GM23338 (cell line): Measurements from ENCODE around the gene CALY. TPM values are rescaled to one million over a fixed set of nuclear protein-coding genes. Genes with fewer than 3 reads are reported as not detected.
"Not testable (repeated sequence)": the region's sequence is repeated elsewhere in the genome, so short reads cannot be mapped to it uniquely, and the experiment has no call there.

Experiments used
- ATAC-seq: fragments of 200-7000 bp; cut with Tn5 transposase; 3 replicates; pipeline ENCODE4 v1.9.1; 2020
- DNase-seq: peaks from one replicate; pipeline ENCODE4 v3.0.0-alpha.2; 2015; ENCODE audit warnings: low spot score
- H2AFZ ChIP-seq: fragments of 200-600 bp; sonication (generic); 2 replicates; pipeline ENCODE4 v1.8.0; 2016; ENCODE audit warnings: antibody characterized with exemption, mild to moderate bottlenecking, moderate library complexity
- H3F3A ChIP-seq: fragments of 200-600 bp; sonication (generic); replicated peaks from 2 replicates; pipeline ENCODE4 v1.8.0; 2017; ENCODE audit warnings: antibody characterized with exemption, mixed run types, low read depth
- H3K27ac ChIP-seq: fragments of 200-600 bp; sonication (generic); 2 replicates; pipeline ENCODE4 v1.6.1; 2016; ENCODE audit warnings: low read depth
- H3K27me3 ChIP-seq: fragments of 200-600 bp; sonication (generic); 2 replicates; pipeline ENCODE4 v1.8.0; 2016; ENCODE audit warnings: mild to moderate bottlenecking, mixed run types, moderate library complexity; ENCODE audit not compliant: insufficient read depth
- H3K36me3 ChIP-seq: fragments of 200-600 bp; sonication (generic); 2 replicates; pipeline ENCODE4 v1.8.0; 2016; ENCODE audit warnings: mild to moderate bottlenecking; ENCODE audit not compliant: insufficient read depth
- H3K4me1 ChIP-seq: fragments of 200-600 bp; sonication (generic); 2 replicates; pipeline ENCODE4 v1.8.0; 2016; ENCODE audit warnings: mild to moderate bottlenecking, moderate library complexity; ENCODE audit not compliant: insufficient read depth
- H3K4me2 ChIP-seq: fragments of 200-600 bp; sonication (generic); 2 replicates; pipeline ENCODE4 v1.7.1; 2017; ENCODE audit warnings: mixed run types
- H3K4me3 ChIP-seq: fragments of 200-600 bp; sonication (generic); 2 replicates; pipeline ENCODE4 v1.6.1; 2016; ENCODE audit warnings: mixed run types
- H3K79me2 ChIP-seq: fragments of 200-600 bp; sonication (generic); replicated peaks from 2 replicates; pipeline ENCODE4 v1.8.0; 2017; ENCODE audit warnings: mild to moderate bottlenecking; ENCODE audit not compliant: insufficient read depth
- H3K9me2 ChIP-seq: fragments of 200-600 bp; sonication (generic); 2 replicates; pipeline ENCODE4 v1.8.0; 2017; ENCODE audit not compliant: insufficient read depth
- H4K20me1 ChIP-seq: fragments of 200-600 bp; sonication (generic); replicated peaks from 2 replicates; pipeline ENCODE4 v1.8.0; 2017; ENCODE audit warnings: mild to moderate bottlenecking; ENCODE audit not compliant: insufficient read depth
- H3K27ac Mint-ChIP-seq: 2 replicates; pipeline ENCODE4 v1.8.0; 2020; ENCODE audit warnings: inconsistent platforms, mild to moderate bottlenecking, moderate library complexity, mixed read lengths
- H3K27me3 Mint-ChIP-seq: 3 replicates; pipeline ENCODE4 v1.8.0; 2022; ENCODE audit warnings: low read depth, mild to moderate bottlenecking, moderate library complexity, mixed read lengths, inconsistent platforms; ENCODE audit not compliant: insufficient read depth, poor library complexity
- H3K36me3 Mint-ChIP-seq: 3 replicates; pipeline ENCODE4 v1.8.0; 2021; ENCODE audit warnings: low read depth, mild to moderate bottlenecking, inconsistent platforms, moderate library complexity, mixed read lengths
- H3K4me1 Mint-ChIP-seq: 3 replicates; pipeline ENCODE4 v1.8.0; 2020; ENCODE audit warnings: mild to moderate bottlenecking, inconsistent platforms, mixed read lengths
- H3K4me3 Mint-ChIP-seq: 3 replicates; pipeline ENCODE4 v1.8.0; 2021; ENCODE audit warnings: moderate library complexity, mild to moderate bottlenecking, inconsistent platforms, mixed read lengths
- H3K9me3 Mint-ChIP-seq: 3 replicates; pipeline ENCODE4 v1.8.0; 2020; ENCODE audit warnings: moderate library complexity, mild to moderate bottlenecking, inconsistent platforms, mixed read lengths
- CREB1 ChIP-seq: fragments of 250-450 bp; sonication (Bioruptor Pico); IDR thresholded peaks from 2 replicates; pipeline ENCODE4 v1.5.0; 2020; ENCODE audit warnings: low read depth, mild to moderate bottlenecking, moderate library complexity
- EZH2 ChIP-seq: fragments of 200-600 bp; sonication (generic); IDR thresholded peaks from one replicate; pipeline ENCODE4 v1.8.0; 2017; ENCODE audit warnings: antibody characterized with exemption, mild to moderate bottlenecking, low read depth; ENCODE audit not compliant: unreplicated experiment
- JUNB ChIP-seq: IDR thresholded peaks from one replicate; pipeline ENCODE4 v1.6.1; 2016; ENCODE audit warnings: antibody characterized with exemption; ENCODE audit not compliant: unreplicated experiment
- polyA plus RNA-seq: library from polyadenylated mRNA; unstranded; fragments of >200 nt; fragmentation: Nextera tagmentation; extraction: Ambion mirVana; gene quantifications from 2 replicates; pipeline ENCODE4 v1.2.1, GENCODE V29; 2016
- total RNA-seq: library from RNA; depleted of rRNA; stranded (reverse); fragments of >200 nt; shearing (Covaris generic); gene quantifications from 2 replicates; pipeline ENCODE4 v1.2.3, GENCODE V29; 2014
- TF ChIP-seq, protein P1 (sequence below), 2 experiments: fragments of 200-600 bp in 1 of 2; sonication (generic) in 1 of 2; conservative IDR thresholded peaks; 2 replicates each; pipeline versions ENCODE4 v1.5.1 to v1.6.1; 2016 to 2017; ENCODE audit warnings: antibody characterized with exemption in 2 of 2, low read depth in 2 of 2, mild to moderate bottlenecking in 2 of 2, moderate library complexity in 1 of 2

Gene CALY
- total and polyA plus RNA-seq, 2 experiments from 2014 or later, result 1.0 to 8.0 TPM

DNA sequence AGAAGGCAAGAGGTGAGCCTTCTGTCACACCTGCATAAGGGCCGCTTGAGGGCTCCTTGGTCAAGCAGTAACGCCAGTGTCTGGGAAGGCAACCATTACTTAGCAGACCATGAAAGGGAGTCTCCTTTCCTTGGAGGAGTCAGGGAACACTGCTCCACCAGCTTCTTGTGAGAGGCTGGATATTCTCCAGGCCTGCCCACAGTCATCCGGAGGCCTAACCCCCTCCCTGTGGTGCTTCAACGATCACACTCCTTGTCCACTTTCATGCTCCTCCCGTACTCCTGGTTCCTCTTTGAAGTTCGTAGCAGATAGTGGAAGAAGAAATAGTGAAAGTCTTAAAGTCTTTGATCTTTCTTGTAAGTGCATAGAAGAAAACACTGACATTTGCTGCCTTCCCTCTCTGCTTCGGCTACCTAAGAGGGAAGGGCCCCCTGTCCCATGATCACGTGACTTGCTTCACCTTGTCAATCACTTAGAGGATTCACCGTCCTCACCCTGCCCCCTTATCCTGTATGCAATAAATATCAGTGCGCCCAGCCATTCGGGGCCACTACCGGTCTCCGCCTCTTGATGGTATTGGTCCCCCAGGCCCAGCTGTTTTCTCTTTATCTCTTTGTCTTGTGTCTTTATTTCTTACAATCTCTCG, 14.5 kb downstream of the CALY start:
- H3K9me3 Mint-ChIP-seq, H3K27ac ChIP-seq, H3K9me2 ChIP-seq, ATAC-seq, H3K27ac Mint-ChIP-seq, H3K4me2 ChIP-seq, H3K4me3 ChIP-seq, H2AFZ ChIP-seq, H3K36me3 Mint-ChIP-seq, DNase-seq, H3K36me3 ChIP-seq, H3F3A ChIP-seq, H3K79me2 ChIP-seq, H3K4me3 Mint-ChIP-seq, H4K20me1 ChIP-seq: not testable (repeated sequence)
- peaks cover 28% of the 10 kb centered on the region for H3K27me3 ChIP-seq
- Mint-ChIP-seq H3K4me1 (peaks cover 11% of the 10 kb centered on the region), H3K27me3 (peaks cover 42% of the 10 kb centered on the region)
- peaks cover 10% of the 10 kb centered on the region for H3K4me1 ChIP-seq

DNA sequence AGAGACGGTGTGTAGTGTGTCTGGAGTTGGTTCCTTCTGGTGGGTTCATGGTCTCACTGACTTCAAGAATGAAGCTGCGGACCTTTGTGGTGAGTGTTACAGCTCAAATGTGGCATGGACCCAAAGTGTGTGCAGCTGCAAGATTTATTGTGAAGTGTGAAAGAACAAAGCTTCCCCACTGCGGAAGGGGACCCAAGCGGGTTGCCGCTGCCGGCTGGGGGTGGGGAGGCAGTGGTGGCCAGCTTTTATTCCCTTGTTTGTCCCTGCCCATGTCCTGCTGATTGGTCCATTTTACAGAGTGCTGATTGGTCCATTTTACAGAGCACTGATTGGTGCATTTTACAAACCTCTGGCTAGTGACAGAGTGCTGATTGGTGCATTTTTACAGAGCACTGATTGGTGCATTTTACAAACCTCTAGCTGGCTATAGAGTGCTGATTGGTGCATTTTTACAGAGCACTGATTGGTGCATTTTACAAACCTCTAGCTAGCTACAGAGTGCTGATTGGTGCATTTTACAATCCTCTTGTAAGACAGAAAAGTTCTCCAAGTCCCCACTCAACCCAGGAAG, 15.8 kb downstream of the CALY start:
- H3F3A ChIP-seq, H3K36me3 Mint-ChIP-seq, H3K9me3 Mint-ChIP-seq, H3K4me3 Mint-ChIP-seq, H3K36me3 ChIP-seq, H3K4me1 Mint-ChIP-seq, H2AFZ ChIP-seq, ATAC-seq, H3K4me2 ChIP-seq, H3K4me1 ChIP-seq, H3K27ac Mint-ChIP-seq, DNase-seq, H3K9me2 ChIP-seq, H3K4me3 ChIP-seq, H3K27ac ChIP-seq, H3K79me2 ChIP-seq, H4K20me1 ChIP-seq: not testable (repeated sequence)
- peaks cover 16% of the 10 kb centered on the region for H3K27me3 ChIP-seq
- H3K27me3 Mint-ChIP-seq, result peaks cover 31% of the 10 kb centered on the region

DNA sequence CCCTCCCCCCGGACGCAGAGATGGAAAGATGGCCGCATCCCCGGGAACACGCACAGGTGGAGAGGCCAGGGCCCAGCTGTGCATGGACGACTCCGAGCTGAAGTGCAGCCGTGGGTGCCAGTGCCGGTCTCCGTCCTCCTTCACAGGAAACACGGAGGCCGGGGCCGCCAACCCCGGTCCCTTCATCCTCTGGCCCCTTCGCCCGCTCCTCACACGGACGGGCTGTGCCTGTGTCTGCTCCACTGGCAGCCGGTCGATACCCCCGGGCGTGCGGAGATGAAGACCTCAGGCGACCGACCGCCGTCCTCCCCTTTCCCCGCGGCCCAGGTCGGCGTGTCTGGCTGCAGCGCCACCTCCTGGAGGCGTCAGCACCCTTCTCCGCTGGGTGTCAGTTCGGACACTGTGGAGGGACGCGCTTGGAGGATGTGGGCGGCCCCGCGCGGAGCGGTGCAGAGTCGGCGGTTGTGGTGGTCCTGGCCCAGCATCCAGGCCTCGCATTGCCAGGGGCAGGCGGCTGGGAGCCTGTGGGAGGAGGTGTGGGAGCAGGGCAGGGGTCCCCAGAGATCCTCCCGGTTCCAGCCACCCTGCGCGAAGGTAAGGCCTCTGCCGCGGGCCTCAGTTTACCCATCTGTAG, 18.1 kb downstream of the CALY start:
- Histone ChIP-seq H3K36me3 (no peaks in the 10 kb centered on the region), H3K4me1 (no peaks in the 10 kb centered on the region), H3K4me2 (peak overlapping the region; percentile 70), H3K4me3 (peak overlapping the region; percentile 64), H3K9me2 (no peaks in the 10 kb centered on the region), H2AFZ (peak overlapping the region; percentile 59; the same call in 1 of the 2 replicates), H3K79me2 (no peaks in the 10 kb centered on the region), H3K27ac (no peak overlapping the region), H3K27me3 (peaks cover 3% of the 10 kb centered on the region; the same call in 1 of the 2 replicates), H3F3A (0 out of 2 replicates have a peak, but pooled peaks cover 3% of the 10 kb centered on the region), H4K20me1 (no peaks in the 10 kb centered on the region)
- DNase-seq (peak; percentile 88), ATAC-seq (peak; percentile 98)
- Mint-ChIP-seq H3K4me1 (no peaks in the 10 kb centered on the region; the same call in 2 of the 3 replicates), H3K4me3 (peak overlapping the region; percentile 68), H3K9me3 (peaks cover 4% of the 10 kb centered on the region; the same call in 2 of the 3 replicates), H3K27ac (no peak overlapping the region), H3K27me3 (peaks cover 24% of the 10 kb centered on the region), H3K36me3 (no peaks in the 10 kb centered on the region; the same call in 2 of the 3 replicates)
- peak; percentile 42; the same call in 1 of the 2 replicates for TF ChIP-seq CREB1 (CRISPR knock-in tag)
- TF ChIP-seq EZH2, result no peak
- TF ChIP-seq, protein P1, sequence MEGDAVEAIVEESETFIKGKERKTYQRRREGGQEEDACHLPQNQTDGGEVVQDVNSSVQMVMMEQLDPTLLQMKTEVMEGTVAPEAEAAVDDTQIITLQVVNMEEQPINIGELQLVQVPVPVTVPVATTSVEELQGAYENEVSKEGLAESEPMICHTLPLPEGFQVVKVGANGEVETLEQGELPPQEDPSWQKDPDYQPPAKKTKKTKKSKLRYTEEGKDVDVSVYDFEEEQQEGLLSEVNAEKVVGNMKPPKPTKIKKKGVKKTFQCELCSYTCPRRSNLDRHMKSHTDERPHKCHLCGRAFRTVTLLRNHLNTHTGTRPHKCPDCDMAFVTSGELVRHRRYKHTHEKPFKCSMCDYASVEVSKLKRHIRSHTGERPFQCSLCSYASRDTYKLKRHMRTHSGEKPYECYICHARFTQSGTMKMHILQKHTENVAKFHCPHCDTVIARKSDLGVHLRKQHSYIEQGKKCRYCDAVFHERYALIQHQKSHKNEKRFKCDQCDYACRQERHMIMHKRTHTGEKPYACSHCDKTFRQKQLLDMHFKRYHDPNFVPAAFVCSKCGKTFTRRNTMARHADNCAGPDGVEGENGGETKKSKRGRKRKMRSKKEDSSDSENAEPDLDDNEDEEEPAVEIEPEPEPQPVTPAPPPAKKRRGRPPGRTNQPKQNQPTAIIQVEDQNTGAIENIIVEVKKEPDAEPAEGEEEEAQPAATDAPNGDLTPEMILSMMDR (conservative IDR thresholded peaks at IDR 0.05; ENCODE audit: low read depth in 2 of 2), result peak; percentile 77 to 93
- TF ChIP-seq JUNB, result no peak
